Esophagus muscularis mucosa (tissue), 3 donors: Measurements from ENCODE around the gene FBRS.

Source experiments
- CTCF ChIP-seq, 3 experiments: fragments of 200-600 bp in 2 of 3; fragments of 450-650 bp in 1 of 3; sonication (generic) in 2 of 3; IDR thresholded peaks; one replicate each; pipeline ENCODE4 v1.5.1; 2017 to 2019; ENCODE audit warnings: antibody characterized with exemption in 3 of 3, mild to moderate bottlenecking in 2 of 3, moderate library complexity in 1 of 3
- POLR2A ChIP-seq: fragments of 450-650 bp; IDR thresholded peaks from one replicate; pipeline ENCODE4 v1.6.1; 2017; ENCODE audit warnings: antibody characterized with exemption, moderate library complexity, mild to moderate bottlenecking, low read depth

- TF ChIP-seq CTCF (IDR thresholded peaks at IDR 0.05) (peak; percentile 8 to 23 (median 16)), POLR2A (no peak)
These were observed 20.3 kb upstream of the FBRS start for GRCh38 chr16:30637944-30638343.
